ENCODE results near the gene JKAMP.

GRCh38 chr14:59474172-59474571, 10.1 kb upstream of the JKAMP start:
- TF ChIP-seq MAX (IDR thresholded peaks at IDR 0.05) (no peak), NFIC (IDR thresholded peaks at IDR 0.05) (no peak), RAD21 (IDR thresholded peaks at IDR 0.05; ENCODE audit: low read depth) (no peak)

Measured in Ishikawa (cell line).